GM21381 (cell line): Measurements from ENCODE around the gene MARK3.
"Not testable (repeated sequence)": the region's sequence is repeated elsewhere in the genome, so short reads cannot be mapped to it uniquely, and the experiment has no call there.

Source experiments
- ATAC-seq: cut with Tn5 transposase; IDR thresholded peaks from one replicate; pipeline ENCODE4 v1.9.1; 2021; ENCODE audit warnings: mild to moderate bottlenecking, moderate library complexity; ENCODE audit not compliant: unreplicated experiment

Gene MARK3

GRCh38 chr14:103385152-103385928 is at the start of gene MARK3:
TSS of gene MARK3 (plus strand) at chr14:103385415. CDS start at chr14:103386030, 615 bp downstream.
- peak; percentile 93 for ATAC-seq

- ATAC-seq, result no peak
Measured at GRCh38 chr14:103336191-103336590, 49.0 kb upstream of the MARK3 start.

- no peak for ATAC-seq
Measured at GRCh38 chr14:103337794-103338193, 47.4 kb upstream of the MARK3 start.

GRCh38 chr14:103339561-103339960 is 45.7 kb upstream of the MARK3 start:
- ATAC-seq, result no peak

GRCh38 chr14:103340480-103341212 is 44.6 kb upstream of the MARK3 start:
- no peak for ATAC-seq

GRCh38 chr14:103341250-103342129 is 43.7 kb upstream of the MARK3 start:
- no peak for ATAC-seq

GRCh38 chr14:103343164-103343879 is 41.9 kb upstream of the MARK3 start:
- ATAC-seq, result no peak

- no peak for ATAC-seq
Measured at GRCh38 chr14:103343905-103344797, 41.1 kb upstream of the MARK3 start.

GRCh38 chr14:103346286-103346685 is 38.9 kb upstream of the MARK3 start:
- no peak for ATAC-seq

GRCh38 chr14:103347091-103347815 is 38.0 kb upstream of the MARK3 start:
- ATAC-seq, result no peak

GRCh38 chr14:103348154-103348553 is 37.1 kb upstream of the MARK3 start:
- no peak for ATAC-seq

GRCh38 chr14:103349982-103350381 is 35.2 kb upstream of the MARK3 start:
- ATAC-seq, result no peak

- no peak for ATAC-seq
Measured at GRCh38 chr14:103353362-103353761, 31.9 kb upstream of the MARK3 start.

- ATAC-seq, result no peak
Measured at GRCh38 chr14:103354141-103354540, 31.1 kb upstream of the MARK3 start.

GRCh38 chr14:103356024-103356682 is 29.1 kb upstream of the MARK3 start:
- no peak for ATAC-seq

- not testable (repeated sequence) for ATAC-seq
Measured at GRCh38 chr14:103357552-103357951, 27.7 kb upstream of the MARK3 start.

- no peak for ATAC-seq
Measured at GRCh38 chr14:103360548-103360947, 24.7 kb upstream of the MARK3 start.

GRCh38 chr14:103361867-103362266 is 23.3 kb upstream of the MARK3 start:
- ATAC-seq, result no peak
